HG03571 (cell line): ENCODE results near the gene IBA57.

ENCODE experiments used
- ATAC-seq: cut with Tn5 transposase; IDR thresholded peaks from one replicate; pipeline ENCODE4 v1.9.1; 2021; ENCODE audit not compliant: unreplicated experiment

IBA57 gene

DNA sequence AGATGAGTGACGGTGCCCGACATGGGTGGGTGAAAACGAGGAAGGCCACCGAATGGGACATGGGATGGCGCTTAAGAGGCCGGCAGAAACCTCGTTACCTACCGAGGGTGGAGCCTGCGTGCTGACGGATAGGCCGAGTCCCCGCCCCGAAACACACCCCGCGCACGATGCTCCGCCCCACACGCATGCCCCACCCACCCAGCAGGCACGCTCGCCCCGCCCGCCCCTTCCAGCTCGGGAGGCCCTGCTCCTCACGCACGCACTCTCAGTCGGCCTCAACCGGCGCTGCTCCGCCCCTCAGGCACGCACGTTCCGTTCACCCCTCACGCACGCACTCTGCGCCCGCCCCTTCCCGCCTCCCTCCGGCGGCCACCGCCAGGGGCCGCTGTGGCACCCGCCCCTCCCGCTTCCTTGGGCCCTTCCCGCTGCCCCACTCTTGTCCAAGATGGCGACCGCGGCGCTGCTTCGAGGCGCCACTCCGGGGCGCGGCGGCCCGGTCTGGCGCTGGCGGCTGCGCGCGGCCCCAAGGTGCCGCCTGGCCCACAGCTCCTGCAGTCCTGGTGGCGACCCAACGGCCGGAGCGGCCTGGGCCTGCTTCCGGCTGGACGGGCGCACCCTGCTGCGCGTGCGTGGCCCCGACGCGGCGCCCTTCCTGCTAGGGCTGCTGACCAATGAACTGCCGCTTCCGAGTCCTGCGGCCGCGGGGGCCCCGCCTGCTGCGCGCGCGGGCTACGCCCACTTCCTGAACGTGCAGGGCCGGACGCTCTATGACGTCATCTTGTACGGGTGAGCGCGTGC is at the start of gene IBA57:
Gene IBA57, plus strand, starts transcription at position 433 of the 798 bp plus-strand sequence. Its CDS starts 13 bp downstream, at position 446.
- peak; percentile 77 for ATAC-seq

DNA sequence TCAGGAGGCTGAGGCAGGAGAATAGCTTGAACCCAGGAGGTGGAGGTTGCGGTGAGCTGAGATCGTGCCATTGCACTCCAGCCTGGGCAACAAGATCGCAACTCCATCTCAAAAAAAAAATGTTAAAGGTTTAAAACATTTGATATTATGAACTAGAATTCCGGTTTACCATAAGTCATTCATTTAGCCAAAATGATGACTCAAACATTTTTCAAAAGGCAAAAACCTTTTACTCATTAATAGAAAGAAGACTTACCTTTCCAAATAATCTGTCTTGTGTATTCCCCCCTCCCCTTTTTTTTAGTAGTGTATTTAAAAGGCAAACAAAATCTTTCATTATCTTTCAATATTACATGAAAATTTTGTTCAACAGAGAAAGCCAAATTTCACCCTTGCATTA is 48.3 kb upstream of the IBA57 start:
- ATAC-seq: no peak

DNA sequence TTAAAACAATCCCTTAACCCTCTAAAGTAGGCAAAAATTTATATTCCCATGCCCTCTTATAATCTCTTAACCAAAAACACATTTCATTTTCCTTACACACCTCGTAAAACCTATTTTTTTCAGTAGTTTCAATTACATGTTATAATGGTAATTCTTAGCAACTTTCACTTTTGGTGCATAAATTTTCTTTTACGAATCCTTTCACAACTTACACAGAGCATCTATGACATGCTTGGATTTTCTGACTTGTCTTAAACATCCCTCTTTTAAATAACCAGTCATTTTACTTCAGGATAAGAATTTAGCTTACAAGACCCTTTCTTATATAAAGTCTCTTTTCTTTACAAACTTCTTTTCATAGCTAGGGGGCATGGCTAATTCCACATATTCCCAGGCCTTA is 47.6 kb upstream of the IBA57 start:
- ATAC-seq: no peak

DNA sequence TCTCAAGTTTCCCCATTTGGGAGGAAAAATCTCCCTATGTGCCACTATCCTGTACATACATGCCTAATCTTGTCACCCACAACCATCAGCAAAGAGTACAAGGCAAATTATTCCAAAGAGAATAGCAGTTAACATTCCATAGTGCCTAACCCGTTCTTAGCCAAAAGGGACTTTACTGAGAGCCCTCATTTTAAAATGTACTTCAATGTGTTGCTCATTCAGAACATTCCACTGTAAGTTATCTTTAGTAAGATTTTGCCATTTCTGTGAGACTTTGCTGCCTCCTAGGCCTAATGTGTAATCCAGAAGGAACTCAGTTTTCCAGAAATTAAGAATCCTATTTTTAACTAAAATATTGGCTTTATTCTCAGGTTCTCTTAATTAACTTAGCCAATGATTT is 45.3 kb upstream of the IBA57 start:
- ATAC-seq: no peak

DNA sequence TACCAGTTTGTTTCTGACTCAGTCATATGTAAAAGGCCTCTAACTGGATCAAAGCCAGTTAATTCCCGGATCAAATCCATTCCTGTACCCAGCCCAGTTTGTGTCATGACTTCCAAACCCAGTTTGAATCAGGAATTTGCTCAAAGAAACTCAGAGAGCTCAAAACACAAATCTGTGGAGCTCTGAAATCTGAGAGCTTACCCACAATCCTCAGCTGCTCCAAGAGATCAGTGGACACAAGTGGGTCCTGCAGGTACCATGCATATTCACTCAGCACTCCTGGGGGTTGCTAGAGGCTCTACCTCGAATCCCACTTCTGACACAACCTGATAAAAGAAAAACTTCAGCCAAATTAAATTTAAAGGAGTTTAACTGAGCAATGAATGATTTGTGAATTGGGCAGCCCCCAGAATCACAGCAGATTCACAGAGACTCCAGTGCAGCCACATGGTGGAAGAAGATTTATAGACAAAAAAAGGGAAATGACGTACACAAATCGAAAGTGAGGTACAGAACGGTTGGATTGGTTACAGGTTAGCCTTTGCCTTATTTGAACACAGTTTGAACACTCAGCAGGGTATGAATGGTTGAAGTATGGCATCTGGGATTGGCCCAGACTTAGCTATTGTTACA is 44.6 kb upstream of the IBA57 start:
- no peak for ATAC-seq

DNA sequence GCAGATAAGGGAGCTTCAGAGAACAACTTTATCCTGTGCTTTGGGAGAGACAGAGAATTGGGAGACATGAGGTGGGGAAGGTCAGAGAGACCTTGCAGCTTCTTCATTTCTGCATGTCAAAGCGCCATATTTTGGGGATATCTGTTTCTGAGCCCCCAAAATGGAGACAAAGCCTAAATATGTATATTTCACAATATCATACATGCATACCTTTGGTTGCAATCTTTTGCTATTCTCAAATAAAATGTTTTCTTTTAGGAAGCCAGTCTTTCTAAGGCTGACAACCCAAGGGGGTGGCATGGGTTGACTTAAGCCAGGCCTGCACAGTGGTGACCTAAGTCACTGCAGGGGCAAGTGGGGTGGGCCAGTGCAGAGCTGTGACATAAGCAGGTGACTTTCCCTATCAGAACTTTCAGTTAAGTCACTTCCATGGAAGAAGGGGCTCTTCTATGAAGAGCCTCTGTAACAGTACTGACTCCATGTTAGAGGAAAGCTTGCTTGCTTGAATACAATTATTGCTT is 42.6 kb upstream of the IBA57 start:
- ATAC-seq: no peak

DNA sequence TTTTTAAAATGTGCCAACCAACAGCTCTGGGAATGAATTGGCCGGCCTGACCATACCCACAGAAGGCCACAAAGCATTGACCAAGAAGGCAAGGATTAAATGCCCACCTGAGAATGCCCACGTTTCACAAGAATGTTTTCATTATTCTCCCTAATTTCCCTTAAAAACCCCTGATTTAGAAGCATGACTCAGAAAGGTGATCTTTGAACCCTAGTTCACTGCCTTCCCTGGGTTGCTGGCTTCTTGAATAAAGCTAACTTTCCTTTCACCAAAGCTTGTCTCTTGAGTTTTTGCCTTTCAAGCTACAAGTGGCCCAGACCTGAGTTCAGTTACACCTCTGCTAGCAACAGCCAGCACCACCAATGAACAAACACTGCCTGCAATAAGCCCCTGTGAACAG is 42.1 kb upstream of the IBA57 start:
- no peak for ATAC-seq

DNA sequence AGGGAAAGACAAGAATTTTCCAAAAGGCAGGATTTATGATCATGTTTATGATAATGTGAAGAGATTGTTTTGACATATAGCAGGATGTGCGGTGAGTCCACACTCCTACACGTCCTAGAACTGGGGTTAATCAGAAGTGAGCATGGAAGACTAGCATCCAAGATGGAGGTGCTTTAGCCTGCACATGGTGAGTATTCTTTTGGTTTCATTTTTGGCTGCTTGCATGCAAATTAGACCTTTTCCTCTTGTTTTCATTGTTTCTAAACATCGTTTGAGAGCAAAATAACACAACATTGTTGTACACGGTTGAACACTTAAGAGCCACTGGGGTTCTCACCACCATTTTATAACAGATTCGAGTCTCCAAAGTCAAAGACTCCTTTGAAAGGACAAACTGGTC is 40.4 kb upstream of the IBA57 start:
- ATAC-seq: no peak

DNA sequence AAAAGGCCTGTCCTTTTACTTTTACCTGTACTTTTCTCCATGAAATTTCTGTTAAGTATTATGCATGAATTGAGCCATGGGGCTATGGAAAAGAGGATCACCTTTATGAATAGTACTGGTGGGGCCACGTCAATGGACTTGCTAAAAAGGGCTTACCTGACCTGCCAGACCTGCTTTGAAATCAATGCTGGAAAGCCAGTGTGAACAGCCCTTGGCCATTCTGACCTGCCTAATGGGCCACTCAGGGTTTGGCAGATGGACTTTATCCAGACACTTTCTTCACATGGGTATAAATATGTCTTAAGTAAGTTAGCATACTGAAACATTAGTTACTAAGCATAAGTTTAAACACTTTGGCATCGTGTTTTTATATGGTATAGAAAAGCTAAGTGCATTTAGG is 33.8 kb upstream of the IBA57 start:
- no peak for ATAC-seq

DNA sequence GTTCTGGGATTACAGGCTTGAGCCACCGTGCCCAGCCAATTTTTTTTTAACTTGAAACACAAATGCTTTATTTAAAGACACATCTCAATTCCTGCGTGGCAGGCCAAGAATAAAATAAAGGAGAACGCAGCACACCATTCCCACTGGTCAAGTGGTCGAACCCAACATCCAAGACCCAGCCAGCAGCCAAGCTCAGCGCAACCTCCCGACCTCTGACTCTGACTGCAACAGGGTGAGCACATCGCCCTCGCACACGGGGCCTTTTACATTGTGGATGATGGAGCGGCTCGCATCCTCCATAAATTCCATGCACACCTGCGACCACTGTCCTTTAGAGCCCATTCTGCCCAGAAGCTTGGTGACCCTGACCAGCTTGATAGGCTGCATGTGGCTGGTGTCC is 31.0 kb upstream of the IBA57 start:
- ATAC-seq: no peak

DNA sequence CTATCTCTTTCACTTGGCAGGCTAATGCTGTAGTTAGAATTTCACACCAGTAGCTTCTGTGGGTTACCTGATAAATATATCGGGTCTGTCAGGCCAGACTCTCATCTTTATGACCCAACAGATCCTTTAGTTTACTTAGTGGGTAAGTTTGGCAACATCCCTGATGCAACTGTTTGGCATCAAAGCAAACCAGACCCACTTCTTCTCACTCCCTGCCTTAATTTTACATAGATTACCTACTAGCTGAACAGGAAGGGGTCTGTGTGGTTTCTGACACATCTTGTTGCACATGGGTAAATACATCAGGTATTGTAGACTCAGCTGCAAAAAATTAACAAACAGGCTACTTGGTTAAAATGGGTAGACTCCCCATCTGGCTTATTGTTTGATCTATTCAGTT is 28.7 kb upstream of the IBA57 start:
- no peak for ATAC-seq

DNA sequence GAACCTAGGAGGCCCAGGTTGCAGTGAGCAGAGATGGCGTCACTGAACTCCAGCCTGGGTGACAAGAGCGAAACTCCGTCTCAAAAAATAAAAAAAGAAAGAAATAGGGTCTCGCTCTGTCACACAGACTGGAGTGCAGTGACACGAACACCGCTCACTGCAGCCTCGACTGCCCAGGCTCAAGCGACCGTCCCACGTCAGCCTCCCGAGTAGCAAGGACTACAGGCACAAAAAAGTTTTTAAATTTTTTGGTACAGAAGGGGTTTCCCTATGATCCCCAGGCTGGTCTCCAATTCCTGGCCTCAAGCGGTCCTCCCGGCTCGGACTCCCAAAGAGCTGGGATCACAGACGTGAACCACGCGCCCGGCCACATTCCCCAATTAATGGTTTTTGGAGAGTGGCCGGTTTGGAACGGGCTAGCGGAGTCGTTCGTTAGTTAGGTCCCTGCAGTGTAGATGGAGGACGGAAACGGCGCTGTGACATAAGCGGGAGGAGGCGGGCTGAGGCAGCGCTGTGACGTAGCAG is 26.1 kb upstream of the IBA57 start:
- ATAC-seq: no peak

DNA sequence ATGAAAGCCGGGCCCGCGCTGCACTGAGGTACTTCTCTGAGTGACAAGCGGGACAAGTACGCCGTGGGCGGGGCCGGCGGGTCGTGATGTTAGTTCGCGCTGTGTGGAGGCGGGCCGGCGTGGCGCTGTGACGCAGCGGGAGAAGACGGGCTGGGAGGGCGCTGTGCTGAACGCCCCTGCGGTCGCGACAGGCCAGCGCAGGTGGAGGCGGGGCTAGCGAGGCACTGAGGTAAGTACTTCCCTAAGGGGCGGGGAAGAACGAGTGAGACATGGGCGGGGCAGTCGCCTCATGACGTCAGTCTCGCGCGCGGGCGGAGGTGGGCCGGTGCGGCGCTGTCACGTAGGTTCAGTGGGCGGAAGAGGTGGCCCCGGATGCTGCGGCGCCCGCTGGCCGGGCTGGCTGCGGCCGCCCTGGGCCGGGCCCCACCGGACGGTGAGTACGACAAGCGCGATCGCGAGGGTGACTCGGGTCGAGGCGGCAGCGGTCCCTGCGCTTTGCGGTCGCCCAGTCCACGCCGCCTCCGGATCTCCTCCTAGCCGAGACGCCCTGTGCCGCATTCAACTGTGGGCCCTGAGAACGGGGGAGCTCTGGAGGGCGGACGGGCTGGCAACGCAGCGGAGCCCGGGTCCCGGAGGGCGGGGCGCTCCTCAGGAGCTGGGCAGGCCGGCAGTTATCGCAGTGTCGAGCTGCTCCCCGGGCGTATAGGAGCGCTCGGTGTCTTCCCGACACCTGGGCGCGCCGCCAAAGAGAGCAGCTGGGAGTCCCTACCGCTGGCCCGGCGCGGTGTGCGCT is 25.5 kb upstream of the IBA57 start, which contains the start of gene GUK1:
Gene GUK1, plus strand, starts transcription at position 349 of the 793 bp plus-strand sequence. Its CDS starts 24 bp downstream, at position 373.
- peak; percentile 86 for ATAC-seq

DNA sequence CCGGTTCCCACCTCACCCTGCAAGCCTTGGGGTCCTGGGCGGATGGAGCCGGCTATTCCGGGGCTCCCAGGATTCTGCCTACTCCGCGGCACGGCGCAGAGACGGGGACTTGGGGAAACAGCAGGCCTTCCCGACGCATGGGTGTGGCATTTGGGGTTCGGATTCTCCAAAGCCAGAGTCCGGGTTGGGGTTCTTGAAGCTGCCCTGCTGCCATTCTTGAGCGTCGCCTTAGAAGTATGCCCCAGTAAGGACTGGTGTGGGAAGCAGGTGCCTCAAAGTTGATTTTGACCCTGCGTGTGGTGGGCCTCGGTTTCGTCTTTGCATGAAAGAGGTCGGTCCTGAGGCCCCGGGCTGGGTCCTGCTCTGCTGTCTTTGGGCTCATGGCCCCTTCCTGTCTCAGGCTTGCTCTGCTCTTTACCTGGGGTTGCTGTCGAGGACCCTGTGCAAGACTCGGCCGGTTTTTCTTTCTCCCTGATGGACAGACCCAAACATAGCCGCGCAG is 24.8 kb upstream of the IBA57 start:
- no peak for ATAC-seq

DNA sequence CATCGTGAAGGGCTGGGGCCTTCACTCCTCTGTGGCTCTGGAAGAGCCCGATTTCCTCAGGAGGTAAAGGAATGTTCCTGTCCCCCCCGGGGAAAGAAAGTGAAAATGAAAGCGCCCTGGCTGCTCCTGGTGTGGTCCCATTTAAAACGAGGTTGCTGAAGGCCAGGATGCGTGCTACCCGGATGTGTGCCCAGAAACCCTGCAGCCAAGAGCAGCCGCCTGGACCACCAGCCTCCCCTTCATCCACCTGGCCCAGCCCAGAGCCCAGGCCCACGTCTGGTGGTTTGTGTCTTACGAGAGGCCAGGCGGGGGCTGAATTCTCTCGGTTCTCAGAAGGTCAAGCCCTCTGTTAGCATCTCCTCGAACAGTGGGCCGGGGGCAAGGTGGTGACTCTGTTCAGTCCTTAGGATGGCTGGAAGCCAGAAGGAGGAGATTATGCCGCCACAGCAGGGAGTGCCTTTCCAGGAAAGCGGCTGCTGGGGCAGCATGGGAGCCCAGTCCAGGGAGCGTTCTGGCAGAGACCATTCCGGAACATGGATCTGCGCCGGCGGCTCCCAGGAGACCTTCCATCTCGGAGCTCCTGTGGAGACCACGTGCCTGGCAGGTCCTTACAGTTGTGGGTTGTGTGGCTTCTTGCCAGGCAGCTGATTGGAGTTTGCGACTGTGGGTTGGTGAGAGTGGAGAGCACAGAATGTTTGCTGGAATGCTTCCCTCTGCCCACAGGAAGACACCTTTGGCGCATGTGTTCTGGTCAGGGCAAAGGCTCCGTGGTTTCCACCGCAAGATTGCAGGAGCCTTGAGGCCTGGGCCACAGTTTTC is 24.2 kb upstream of the IBA57 start:
- no peak for ATAC-seq

DNA sequence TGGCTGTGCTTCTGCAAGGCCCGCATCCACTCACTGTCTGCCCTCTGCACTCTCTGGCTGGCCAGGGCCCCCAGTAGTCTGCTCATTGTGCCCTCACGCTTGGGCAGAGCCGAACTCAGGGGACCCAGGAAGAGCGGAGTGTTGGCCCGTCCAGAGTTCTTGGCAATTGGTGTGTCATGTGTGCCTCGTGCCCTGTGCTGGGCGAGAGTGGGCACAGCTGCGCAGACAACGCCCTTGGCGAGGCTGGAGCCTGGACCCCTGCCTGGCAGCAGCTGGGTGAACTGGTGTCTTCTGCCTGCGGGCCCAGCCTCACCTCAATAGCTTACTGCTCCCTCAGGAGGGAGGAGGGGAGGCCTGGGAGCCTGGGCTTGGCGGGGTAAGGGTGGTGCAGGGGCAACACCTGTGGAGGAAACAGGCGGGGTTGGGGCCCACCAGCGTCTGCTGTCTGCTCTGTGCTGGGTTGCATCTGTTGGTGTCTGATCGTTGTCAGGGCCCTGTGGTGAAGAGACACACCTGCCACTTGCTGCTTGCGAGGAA is 23.4 kb upstream of the IBA57 start:
- no peak for ATAC-seq

DNA sequence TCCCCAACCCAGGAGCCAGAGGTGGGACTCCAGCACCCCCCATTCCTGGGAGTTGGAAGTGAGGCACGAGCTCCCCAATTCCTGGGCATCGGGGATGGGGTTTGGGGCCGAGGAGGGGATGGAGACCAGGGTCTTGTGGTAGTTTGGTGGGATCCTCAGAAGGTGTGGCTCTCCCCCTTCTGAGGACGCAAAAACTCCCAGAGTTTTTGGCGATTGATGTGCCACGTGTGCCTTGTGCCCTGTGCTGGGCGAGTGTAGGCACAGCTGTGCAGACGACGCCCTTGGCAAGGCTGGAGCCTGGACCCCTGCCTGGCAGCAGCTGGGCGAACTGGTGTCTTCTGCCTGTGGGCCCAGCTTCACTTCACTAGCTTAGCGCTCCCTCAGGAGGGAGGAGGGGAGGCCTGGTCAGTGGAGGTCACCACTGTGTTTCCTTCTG is 22.9 kb upstream of the IBA57 start:
- no peak for ATAC-seq

DNA sequence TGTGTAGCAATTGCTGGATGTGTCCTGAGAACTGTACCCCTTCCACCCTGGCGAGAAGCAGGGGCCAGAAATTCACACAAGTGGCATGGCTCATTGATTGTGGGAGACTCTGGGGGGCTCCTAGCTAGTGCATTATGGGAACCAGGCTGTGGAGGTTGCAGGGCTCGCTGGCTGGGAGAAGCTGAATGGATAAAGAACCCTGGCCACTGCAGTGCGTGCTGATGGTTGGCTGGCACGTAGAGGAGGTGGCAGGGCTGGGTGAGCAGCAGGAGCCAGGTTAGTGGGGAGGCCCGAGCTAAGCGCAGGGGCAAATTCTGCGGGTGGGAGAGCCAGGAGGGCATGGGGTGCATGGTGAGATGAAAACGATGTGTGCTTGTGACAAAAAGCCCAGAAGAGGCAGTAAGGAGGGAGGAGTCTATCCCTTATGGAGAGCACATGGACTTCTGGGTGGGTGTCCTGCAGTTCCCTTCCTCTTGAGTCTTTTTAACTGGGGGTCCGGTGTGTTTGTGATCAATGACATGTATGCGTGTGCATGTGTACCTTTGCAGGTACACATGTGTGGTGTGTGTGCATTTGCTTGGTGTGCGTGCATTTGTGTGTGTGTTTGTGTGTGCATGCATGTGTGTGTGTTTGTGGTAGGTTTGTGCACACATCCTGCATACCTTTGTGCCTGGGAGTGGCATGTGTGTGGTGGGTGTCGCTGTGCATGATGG is 22.0 kb upstream of the IBA57 start:
- no peak for ATAC-seq
